Hepatocyte (in vitro differentiated cells): ENCODE data around the gene LCP1. TPM values are rescaled to one million over a fixed set of nuclear protein-coding genes. Genes with fewer than 3 reads are reported as not detected.

Experiments used
- DNase-seq: peaks from one replicate; pipeline ENCODE4 v3.0.0-alpha.2; 2016; ENCODE audit warnings: low spot score
- H2AFZ ChIP-seq: fragments of 200-600 bp; sonication (generic); 2 replicates; pipeline ENCODE4 v1.6.0; 2016; ENCODE audit warnings: antibody characterized with exemption, mild to moderate bottlenecking
- H3K27ac ChIP-seq: fragments of 200-600 bp; sonication (generic); 2 replicates; pipeline ENCODE4 v1.5.1; 2016; ENCODE audit warnings: mild to moderate bottlenecking
- H3K27me3 ChIP-seq: fragments of 200-600 bp; sonication (generic); 2 replicates; pipeline ENCODE4 v1.6.1; 2016
- H3K36me3 ChIP-seq: fragments of 200-600 bp; sonication (generic); replicated peaks from 2 replicates; pipeline ENCODE4 v1.5.1; 2016; ENCODE audit warnings: low read depth; ENCODE audit not compliant: insufficient read depth
- H3K4me1 ChIP-seq: fragments of 200-600 bp; sonication (generic); 2 replicates; pipeline ENCODE4 v1.5.1; 2016; ENCODE audit warnings: mild to moderate bottlenecking, moderate library complexity; ENCODE audit not compliant: insufficient read depth
- H3K4me2 ChIP-seq: fragments of 200-600 bp; sonication (generic); 2 replicates; pipeline ENCODE4 v1.6.0; 2016
- H3K4me3 ChIP-seq: fragments of 200-600 bp; sonication (generic); 2 replicates; pipeline ENCODE4 v1.5.1; 2016; ENCODE audit warnings: mild to moderate bottlenecking
- H3K79me2 ChIP-seq: fragments of 200-600 bp; sonication (generic); 2 replicates; pipeline ENCODE4 v1.6.0; 2017; ENCODE audit warnings: mild to moderate bottlenecking
- H3K9me2 ChIP-seq: fragments of 200-600 bp; sonication (generic); replicated peaks from 2 replicates; pipeline ENCODE4 v1.6.0; 2017; ENCODE audit warnings: mild to moderate bottlenecking; ENCODE audit not compliant: insufficient read depth
- H3K9me3 ChIP-seq: fragments of 200-600 bp; sonication (generic); 2 replicates; pipeline ENCODE4 v1.5.1; 2016; ENCODE audit warnings: low read depth, mild to moderate bottlenecking
- H4K20me1 ChIP-seq: fragments of 200-600 bp; sonication (generic); 2 replicates; pipeline ENCODE4 v1.6.0; 2016; ENCODE audit warnings: mild to moderate bottlenecking; ENCODE audit not compliant: insufficient read depth, poor library complexity, severe bottlenecking
- EZH2 ChIP-seq: fragments of 200-600 bp; sonication (generic); IDR thresholded peaks from 2 replicates; pipeline ENCODE4 v1.6.1; 2016; ENCODE audit warnings: antibody characterized with exemption, mild to moderate bottlenecking, borderline replicate concordance
- EZH2phosphoT487 ChIP-seq: fragments of 200-600 bp; sonication (generic); IDR thresholded peaks from one replicate; pipeline ENCODE4 v1.6.1; 2018; ENCODE audit warnings: antibody characterized with exemption, mild to moderate bottlenecking, low read depth, moderate library complexity; ENCODE audit not compliant: unreplicated experiment, severe bottlenecking
- WGBS: methylation state at CpG from one replicate; pipeline ENCODE4 v1.1.6; 2016; ENCODE audit warnings: low lambda C conversion rate; ENCODE audit errors: missing lambda C conversion rate; 5-methylcytosine and 5-hydroxymethylcytosine counted together
- polyA plus RNA-seq: library from polyadenylated mRNA; unstranded; fragments of >200 nt; fragmentation: Nextera tagmentation; extraction: Ambion mirVana; gene quantifications from 2 replicates; pipeline ENCODE4 v1.2.1, GENCODE V29; 2016
- total RNA-seq: library from RNA; depleted of rRNA; stranded (reverse); fragments of >200 nt; gene quantifications from 2 replicates; pipeline ENCODE4 v1.2.3, GENCODE V29; 2014
- TF ChIP-seq, protein P1 (sequence below): fragments of 200-600 bp; sonication (generic); IDR thresholded peaks from 2 replicates; pipeline ENCODE4 v1.5.1; 2016; ENCODE audit warnings: antibody characterized with exemption, mild to moderate bottlenecking; ENCODE audit not compliant: poor library complexity

Gene LCP1
- total and polyA plus RNA-seq, 2 experiments from 2014 or later: 18.9 to 30.6 TPM

DNA sequence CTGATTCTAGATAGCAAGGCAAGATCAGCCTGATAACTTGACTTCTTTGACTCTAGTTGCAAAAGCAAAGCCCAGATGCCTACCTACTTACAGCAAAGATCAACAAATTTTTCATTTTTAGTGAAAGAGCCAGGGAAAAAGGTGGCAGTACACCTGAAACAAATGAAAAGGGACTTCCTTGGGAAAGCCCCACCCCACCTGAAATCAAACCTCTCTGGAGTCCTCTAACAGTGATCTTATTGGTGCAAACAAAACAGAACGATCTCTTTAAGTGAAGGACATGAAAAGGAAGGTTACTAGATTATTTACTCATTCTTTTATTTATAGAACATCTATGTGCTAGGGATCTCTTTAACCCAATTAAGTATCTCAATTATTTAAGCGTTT, 507 bp upstream of the LCP1 start:
- TF ChIP-seq EZH2phosphoT487: no peak
- TF ChIP-seq EZH2: no peak
- TF ChIP-seq, protein P1, sequence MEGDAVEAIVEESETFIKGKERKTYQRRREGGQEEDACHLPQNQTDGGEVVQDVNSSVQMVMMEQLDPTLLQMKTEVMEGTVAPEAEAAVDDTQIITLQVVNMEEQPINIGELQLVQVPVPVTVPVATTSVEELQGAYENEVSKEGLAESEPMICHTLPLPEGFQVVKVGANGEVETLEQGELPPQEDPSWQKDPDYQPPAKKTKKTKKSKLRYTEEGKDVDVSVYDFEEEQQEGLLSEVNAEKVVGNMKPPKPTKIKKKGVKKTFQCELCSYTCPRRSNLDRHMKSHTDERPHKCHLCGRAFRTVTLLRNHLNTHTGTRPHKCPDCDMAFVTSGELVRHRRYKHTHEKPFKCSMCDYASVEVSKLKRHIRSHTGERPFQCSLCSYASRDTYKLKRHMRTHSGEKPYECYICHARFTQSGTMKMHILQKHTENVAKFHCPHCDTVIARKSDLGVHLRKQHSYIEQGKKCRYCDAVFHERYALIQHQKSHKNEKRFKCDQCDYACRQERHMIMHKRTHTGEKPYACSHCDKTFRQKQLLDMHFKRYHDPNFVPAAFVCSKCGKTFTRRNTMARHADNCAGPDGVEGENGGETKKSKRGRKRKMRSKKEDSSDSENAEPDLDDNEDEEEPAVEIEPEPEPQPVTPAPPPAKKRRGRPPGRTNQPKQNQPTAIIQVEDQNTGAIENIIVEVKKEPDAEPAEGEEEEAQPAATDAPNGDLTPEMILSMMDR: no peak
- H3K4me2 ChIP-seq: peak overlapping the region; percentile 37
- H3K9me3 ChIP-seq: no peaks in the 10 kb centered on the region
- H3K9me2 ChIP-seq: no peaks in the 10 kb centered on the region
- peak overlapping the region; percentile 47 for H2AFZ ChIP-seq
- no peaks in the 10 kb centered on the region for H3K36me3 ChIP-seq
- H3K27ac ChIP-seq: peak overlapping the region; percentile 89
- no peak for DNase-seq
- no peak overlapping the region for H3K4me3 ChIP-seq
- 62% methylated on average over 2 of the region's 2 CpGs for WGBS
- H4K20me1 ChIP-seq: no peaks in the 10 kb centered on the region
- no peaks in the 10 kb centered on the region for H3K79me2 ChIP-seq
- no peaks in the 10 kb centered on the region for H3K27me3 ChIP-seq
- H3K4me1 ChIP-seq: no peaks in the 10 kb centered on the region

DNA sequence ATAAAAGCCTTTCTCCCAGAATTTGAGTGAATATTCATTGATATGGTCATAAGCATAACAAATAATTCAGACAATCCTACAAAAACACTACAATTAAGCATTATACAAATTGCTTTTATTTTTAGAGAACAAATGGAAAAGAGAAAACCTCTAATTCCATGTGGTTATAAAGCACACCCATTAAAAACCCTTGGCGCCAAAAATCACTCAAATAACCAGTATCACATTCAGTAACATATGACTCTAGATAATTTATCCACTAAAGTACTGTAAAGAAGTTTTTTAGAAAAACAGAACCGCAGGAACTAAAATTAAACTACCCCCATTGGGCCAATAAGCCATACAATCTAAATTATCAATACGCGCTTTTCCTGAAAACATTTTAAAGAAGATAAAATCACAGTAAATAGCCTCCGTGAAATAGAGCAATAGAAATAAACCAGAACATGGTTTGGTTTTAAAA, 569 bp downstream of the LCP1 start:
- WGBS: 79% methylated on average over 5 of the region's 5 CpGs

DNA sequence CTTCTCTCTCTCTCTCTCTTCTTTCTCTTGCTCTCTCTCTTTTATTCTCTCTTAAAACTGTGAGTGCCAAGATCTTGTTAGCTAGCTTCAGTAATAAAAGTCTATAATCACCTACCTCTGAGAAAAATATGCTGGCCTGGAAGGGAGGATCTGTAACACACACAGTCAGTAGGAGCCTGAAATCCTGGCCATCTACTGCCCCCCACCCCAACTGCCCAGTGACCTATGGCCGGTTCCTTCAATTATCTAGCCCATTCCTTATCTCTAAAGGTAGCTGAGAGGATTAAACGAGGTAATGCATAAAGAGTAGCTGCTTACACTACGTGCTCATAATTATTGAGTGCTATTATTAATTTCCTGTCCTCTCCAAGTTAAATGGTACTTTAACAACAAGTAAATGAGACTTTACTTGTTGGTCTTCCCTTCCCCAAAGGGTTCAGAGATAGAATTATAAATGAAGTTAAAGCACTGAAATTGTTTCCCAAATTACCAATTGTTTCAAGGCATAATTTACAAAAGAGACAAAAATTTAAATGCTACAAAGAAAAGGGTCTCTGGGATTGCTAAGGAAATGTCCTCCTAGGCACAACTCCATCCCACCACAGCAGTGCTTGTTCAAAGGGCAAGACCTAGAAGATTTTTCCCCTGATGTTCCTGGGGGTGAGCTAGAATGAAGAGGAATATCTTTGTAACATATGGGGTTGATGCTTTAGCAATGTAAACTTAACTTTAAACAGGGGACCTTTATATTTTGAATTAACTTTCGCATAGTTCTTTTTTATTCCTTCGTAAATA, 1.8 kb downstream of the LCP1 start:
- no peak for TF ChIP-seq EZH2
- Histone ChIP-seq H3K9me2 (no peaks in the 10 kb centered on the region), H3K4me2 (peak overlapping the region; percentile 37), H2AFZ (no peak overlapping the region), H3K27ac (no peak overlapping the region), H3K4me1 (no peaks in the 10 kb centered on the region), H3K27me3 (no peaks in the 10 kb centered on the region), H3K36me3 (no peaks in the 10 kb centered on the region), H3K79me2 (no peaks in the 10 kb centered on the region), H4K20me1 (no peaks in the 10 kb centered on the region), H3K4me3 (no peak overlapping the region), H3K9me3 (no peaks in the 10 kb centered on the region)
- WGBS: 53% methylated on average over 5 of the region's 5 CpGs
- no peak for DNase-seq

More for the DNA sequence above, 569 bp downstream of the LCP1 start:
- Histone ChIP-seq H3K9me3 (no peaks in the 10 kb centered on the region), H3K27me3 (no peaks in the 10 kb centered on the region), H3K4me2 (peak overlapping the region; percentile 37), H4K20me1 (no peaks in the 10 kb centered on the region), H3K9me2 (no peaks in the 10 kb centered on the region), H3K4me1 (no peaks in the 10 kb centered on the region), H3K36me3 (no peaks in the 10 kb centered on the region), H3K27ac (peak overlapping the region; percentile 89), H2AFZ (peak overlapping the region; percentile 47), H3K79me2 (no peaks in the 10 kb centered on the region), H3K4me3 (peak overlapping the region; percentile 14)
- TF ChIP-seq, protein P1: no peak
- TF ChIP-seq EZH2phosphoT487 (no peak), EZH2 (no peak)
- DNase-seq: no peak

DNA sequence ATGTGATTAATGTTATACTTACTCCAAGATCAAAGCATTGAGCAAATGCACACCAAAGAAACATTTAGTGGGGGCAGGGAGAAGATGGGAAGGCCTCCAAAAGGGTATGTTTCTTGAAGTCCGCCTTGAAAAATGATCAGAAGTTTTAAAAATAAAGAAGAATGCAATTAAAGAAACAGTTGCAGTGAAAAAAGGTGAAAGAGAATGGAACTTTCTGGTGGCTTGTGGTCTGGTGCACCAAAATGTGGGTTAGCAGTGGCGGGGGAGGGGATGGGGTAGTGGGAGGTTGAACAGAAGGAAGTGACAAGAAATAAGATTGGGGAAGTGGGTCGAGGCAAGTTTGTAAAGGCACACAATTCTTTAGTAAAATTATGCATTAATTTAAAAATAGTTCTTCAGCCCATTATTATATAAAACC, 2.5 kb downstream of the LCP1 start:
- Histone ChIP-seq H3K4me1 (no peaks in the 10 kb centered on the region), H3K27me3 (no peaks in the 10 kb centered on the region), H4K20me1 (no peaks in the 10 kb centered on the region), H3K9me3 (no peaks in the 10 kb centered on the region), H3K36me3 (no peaks in the 10 kb centered on the region), H2AFZ (no peak overlapping the region), H3K4me3 (no peak overlapping the region), H3K27ac (no peak overlapping the region), H3K4me2 (no peak overlapping the region), H3K9me2 (no peaks in the 10 kb centered on the region), H3K79me2 (no peaks in the 10 kb centered on the region)
- DNase-seq: no peak
- 67% methylated on average over 3 of the region's 3 CpGs for WGBS
- TF ChIP-seq, protein P1: no peak
- TF ChIP-seq EZH2 (no peak), EZH2phosphoT487 (no peak)
